Fibroblast of pulmonary artery (primary cell): ENCODE measurements around the gene GPS2.
A peak's percentile ranks its signal among the peaks of the same experiment; 100 is the strongest.

ENCODE experiments used
- DNase-seq: peaks from one replicate; pipeline ENCODE4 v3.0.0-alpha.2; 2010; ENCODE audit warnings: low read depth
- H3K4me3 ChIP-seq: replicated peaks from 2 replicates; pipeline ENCODE4 v1.5.1; 2011; ENCODE audit warnings: low read depth, mild to moderate bottlenecking, control low read depth, low read length, moderate library complexity
- TF ChIP-seq, protein P1 (sequence below): IDR thresholded peaks from 2 replicates; pipeline ENCODE4 v1.5.1; 2011; ENCODE audit warnings: mild to moderate bottlenecking, control low read depth, low read length, inconsistent platforms; ENCODE audit errors: missing control alignments

The GPS2 gene

DNA sequence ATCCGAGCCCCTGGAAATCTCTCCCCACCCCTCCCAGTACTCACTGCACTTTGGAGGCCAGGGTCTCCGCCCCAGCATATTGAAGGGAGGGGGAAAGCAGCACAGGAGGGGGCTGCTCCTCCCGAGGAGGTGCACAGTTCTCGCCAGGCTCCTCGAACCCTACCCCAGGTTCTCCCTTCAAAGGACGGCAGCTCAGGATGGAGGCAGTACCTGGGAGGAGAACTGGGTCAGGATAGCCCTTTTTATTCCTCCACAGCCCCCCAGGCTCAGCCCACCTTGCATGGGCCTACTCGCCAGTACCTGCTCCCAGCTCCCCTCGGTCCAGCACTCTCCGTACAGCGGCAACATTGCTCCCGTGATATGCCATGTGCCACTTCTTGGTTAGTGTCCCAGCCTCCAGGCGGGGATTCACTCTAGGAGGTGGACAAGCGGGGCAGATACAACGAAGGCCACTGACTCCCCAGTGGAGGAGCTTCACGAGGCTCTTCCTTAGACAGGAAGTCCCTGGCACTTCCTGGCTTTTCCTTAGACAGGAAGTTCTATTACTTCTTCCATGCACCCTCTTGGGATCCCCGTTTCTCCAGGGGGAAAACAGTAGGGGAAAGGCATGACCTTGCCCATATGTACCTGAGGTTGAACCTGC, 2.1 kb upstream of the GPS2 start:
- no peak overlapping the region for H3K4me3 ChIP-seq
- TF ChIP-seq, protein P1, sequence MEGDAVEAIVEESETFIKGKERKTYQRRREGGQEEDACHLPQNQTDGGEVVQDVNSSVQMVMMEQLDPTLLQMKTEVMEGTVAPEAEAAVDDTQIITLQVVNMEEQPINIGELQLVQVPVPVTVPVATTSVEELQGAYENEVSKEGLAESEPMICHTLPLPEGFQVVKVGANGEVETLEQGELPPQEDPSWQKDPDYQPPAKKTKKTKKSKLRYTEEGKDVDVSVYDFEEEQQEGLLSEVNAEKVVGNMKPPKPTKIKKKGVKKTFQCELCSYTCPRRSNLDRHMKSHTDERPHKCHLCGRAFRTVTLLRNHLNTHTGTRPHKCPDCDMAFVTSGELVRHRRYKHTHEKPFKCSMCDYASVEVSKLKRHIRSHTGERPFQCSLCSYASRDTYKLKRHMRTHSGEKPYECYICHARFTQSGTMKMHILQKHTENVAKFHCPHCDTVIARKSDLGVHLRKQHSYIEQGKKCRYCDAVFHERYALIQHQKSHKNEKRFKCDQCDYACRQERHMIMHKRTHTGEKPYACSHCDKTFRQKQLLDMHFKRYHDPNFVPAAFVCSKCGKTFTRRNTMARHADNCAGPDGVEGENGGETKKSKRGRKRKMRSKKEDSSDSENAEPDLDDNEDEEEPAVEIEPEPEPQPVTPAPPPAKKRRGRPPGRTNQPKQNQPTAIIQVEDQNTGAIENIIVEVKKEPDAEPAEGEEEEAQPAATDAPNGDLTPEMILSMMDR = no peak
- DNase-seq = no peak

DNA sequence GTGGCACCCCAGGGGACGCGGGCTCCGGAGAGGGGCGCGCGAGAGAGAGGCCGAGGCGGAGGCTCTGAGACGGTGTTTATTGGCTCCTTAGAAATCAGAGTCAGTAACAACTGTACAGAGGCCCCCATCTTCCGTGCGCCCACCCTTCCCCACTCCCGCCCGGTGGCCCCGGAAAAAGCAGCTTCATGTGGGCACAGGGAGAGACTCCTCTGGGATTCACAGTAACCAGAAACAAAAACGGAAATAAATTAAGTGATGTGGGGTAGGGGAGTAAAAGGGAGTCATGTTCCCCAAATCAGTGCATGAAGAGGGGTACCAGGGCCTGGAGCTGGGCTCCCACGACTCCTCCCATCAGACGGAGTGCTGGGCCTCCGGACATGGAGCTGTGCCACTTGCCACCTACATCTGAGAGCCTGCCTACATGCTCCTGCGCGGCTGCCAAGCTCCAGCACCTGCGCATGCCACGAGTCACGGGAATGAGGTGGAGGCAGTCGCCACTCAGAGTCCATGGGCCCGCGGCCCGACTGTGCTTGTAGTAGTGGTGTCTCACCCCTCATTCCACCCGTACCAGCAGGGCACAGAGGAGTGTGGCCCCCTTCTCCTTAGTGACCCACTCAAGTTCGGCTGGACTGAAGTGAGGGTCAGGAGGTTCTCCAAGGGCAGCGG, 543 bp upstream of the GPS2 start:
- TF ChIP-seq, protein P1 = no peak
- H3K4me3 ChIP-seq = peak overlapping the region; percentile 82
- DNase-seq = no peak

DNA sequence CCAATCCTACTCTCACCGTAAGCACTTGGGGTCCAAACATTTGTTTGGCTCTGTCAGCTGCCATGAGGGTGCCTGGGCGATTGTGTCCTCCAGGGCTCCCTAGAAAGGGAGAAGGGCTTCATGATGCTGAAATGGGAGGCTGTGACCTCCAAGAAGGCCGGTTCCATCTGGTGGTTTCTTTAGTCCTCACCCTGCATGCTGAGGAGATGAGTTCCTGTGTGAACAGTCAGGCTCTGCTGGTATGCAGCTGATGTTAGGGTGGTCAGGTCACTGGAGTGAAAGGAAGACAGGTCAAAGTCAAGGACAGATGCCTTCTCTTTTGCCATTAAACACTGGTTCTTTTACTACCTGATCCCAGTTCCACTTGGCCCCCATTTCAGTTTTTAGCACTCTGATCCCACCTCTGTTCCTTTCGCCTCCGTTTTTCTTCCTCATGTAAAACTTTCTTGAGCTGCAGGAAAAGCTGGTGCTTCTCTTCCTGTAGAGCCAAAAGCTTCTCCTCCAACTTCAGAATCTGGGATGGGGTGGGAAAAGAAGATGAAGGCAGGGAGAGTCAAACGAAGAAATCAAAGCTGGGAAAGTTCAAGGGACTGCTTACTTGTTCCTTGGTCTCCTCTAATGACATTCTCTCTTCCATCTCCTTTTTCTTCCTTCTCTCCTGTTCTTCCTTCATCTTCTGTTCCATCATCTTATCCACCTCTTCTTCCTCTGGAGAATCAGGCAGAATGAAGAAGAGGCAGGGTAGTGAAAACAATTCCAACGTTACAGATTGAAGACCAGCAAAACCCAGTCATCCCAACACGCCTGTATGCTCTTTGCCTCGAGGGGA, 1.1 kb downstream of the GPS2 start:
- TF ChIP-seq, protein P1 = no peak
- DNase-seq = no peak
- H3K4me3 ChIP-seq = peak overlapping the region; percentile 82

DNA sequence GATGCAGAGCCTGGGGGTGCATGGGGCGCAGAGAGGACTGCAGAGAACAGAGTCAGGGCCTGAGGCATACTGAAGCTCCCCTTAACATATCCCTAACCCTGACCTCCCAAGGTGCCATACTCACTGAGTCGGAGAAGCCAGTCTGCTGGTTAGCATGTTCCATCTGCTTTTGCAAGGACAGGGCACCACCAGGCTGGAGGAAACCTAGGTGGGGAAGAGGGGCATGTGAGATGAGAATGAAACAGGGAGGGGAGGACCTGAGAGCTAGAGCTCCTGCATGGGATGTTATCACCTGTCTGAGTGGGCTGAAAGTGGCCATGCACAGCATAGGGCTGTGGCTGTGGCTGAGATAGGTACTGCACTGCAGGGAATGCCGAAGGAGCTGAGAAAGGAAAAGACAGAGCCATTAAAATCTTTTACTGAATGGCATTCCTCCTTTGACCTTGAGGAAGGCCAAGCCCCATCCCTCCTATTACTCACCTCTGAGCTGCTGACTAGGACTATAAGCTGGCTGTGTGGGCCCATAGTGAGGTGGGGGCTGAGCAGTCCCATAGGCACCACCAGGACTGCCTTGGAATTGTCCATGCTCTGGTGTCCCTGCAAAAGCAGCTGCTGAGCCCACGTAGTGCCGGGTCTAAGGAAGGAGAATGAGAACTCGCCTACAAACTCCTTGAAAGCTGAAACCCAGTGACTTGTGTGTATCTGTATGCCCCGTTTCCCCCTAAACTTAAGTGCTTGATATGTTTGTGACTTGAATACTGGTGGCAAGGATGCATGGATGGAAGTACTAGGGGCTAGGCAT, 1.9 kb downstream of the GPS2 start:
- no peak overlapping the region for H3K4me3 ChIP-seq
- no peak for DNase-seq
- TF ChIP-seq, protein P1 = no peak

DNA sequence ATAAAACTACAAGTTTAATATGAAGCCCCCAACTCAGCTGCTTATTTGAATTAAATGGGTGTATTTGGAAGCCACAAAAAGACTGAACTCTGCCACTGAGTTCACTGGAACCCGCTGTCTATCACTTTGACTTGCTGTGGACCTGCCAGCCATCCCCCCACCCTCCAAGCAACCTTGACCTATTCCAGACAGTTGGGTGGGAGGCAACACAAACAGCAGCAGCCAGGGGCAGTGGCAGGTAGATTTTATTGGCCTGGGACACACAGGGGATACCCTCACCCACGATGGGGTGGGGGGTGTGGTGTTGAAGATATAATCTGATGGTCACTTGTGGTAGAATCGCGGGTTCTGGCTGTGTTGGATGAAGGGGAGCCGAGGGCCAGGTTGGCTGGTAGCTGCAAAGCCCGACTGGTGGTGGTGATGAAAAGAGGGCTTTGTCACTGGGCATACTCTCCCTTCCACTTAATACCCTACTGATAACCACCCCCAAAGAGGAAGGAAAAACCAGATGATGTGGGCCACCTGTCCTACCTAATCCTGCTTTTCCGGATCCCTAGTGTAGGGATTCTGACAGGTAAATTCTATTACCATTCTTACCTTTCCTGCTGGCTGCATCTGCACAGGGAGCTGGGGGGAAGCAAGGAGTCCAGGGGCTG, 2.6 kb downstream of the GPS2 start:
- H3K4me3 ChIP-seq = no peak overlapping the region
- no peak for DNase-seq
- TF ChIP-seq, protein P1 = no peak

DNA sequence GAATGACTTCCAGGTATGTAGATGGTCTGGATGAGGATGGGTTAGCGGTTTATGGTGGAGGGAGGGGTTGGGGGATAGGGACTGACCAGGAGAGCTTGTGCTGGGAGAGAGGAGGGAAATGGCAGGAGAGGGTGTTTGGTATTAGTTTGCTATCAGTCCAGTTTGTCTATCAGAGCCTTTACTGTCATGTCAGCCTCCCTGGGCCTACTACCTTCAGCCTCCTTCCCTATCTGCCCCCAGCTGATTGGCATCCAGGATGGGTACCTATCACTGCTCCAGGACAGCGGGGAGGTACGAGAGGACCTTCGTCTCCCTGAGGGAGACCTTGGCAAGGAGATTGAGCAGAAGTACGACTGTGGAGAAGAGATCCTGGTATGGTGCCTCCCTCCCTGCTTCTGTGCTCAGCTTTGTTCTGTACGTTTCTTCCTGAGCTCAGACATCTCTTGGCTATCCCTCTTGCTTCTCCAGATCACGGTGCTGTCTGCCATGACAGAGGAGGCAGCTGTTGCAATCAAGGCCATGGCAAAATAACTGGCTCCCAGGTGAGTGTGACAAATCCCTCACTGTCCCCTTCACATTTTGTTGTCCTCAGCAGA, 4.0 kb downstream of the GPS2 start:
- H3K4me3 ChIP-seq = no peak overlapping the region
- no peak for DNase-seq
- TF ChIP-seq, protein P1 = no peak
